Fibroblast of the aortic adventitia (primary cell): ENCODE data around the gene CLMP. TPM values are rescaled to one million over a fixed set of nuclear protein-coding genes. Genes with fewer than 3 reads are reported as not detected.
"Not testable (repeated sequence)": the region's sequence is repeated elsewhere in the genome, so short reads cannot be mapped to it uniquely, and the experiment has no call there.

Experiments used
- DNase-seq: peaks from one replicate; pipeline ENCODE4 v3.0.0-alpha.2; 2010; ENCODE audit warnings: low read depth
- H3K4me3 ChIP-seq: 2 replicates; pipeline ENCODE4 v1.5.1; 2011; ENCODE audit warnings: low read depth, mild to moderate bottlenecking, control low read depth, low read length, moderate library complexity
- total RNA-seq: library from RNA; depleted of rRNA; stranded (reverse); fragments of >200 nt; gene quantifications from 2 replicates; pipeline ENCODE4 v1.2.3, GENCODE V29; 2012; ENCODE audit warnings: low replicate concordance
- TF ChIP-seq, protein P1 (sequence below): IDR thresholded peaks from 2 replicates; pipeline ENCODE4 v1.5.1; 2011; ENCODE audit warnings: mild to moderate bottlenecking, low read length, control low read depth, inconsistent platforms; ENCODE audit not compliant: insufficient read depth

The CLMP gene
- total RNA-seq, 1 donor = 235 TPM

DNA sequence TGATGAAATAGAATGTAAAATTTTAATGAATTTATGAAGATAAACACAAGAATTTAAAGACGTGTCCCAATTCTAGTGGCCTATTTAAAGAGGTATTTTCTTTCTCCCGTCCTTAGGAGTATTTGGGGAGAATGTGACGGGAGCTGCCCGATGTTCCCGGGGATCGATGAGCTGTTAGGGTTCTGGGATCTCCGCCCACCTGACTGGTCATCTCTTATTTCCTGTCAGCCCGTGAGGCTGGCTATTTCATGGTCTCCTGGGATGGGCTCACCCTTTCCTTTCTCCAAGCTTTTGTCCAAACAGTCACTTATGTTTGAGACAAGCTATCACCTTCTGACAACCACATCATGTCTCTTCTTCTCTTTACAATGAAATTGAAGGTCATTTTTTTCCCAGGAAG, 16.9 kb upstream of the CLMP start:
- peak; percentile 15 for DNase-seq
- H3K4me3 ChIP-seq = no peak overlapping the region
- TF ChIP-seq, protein P1, sequence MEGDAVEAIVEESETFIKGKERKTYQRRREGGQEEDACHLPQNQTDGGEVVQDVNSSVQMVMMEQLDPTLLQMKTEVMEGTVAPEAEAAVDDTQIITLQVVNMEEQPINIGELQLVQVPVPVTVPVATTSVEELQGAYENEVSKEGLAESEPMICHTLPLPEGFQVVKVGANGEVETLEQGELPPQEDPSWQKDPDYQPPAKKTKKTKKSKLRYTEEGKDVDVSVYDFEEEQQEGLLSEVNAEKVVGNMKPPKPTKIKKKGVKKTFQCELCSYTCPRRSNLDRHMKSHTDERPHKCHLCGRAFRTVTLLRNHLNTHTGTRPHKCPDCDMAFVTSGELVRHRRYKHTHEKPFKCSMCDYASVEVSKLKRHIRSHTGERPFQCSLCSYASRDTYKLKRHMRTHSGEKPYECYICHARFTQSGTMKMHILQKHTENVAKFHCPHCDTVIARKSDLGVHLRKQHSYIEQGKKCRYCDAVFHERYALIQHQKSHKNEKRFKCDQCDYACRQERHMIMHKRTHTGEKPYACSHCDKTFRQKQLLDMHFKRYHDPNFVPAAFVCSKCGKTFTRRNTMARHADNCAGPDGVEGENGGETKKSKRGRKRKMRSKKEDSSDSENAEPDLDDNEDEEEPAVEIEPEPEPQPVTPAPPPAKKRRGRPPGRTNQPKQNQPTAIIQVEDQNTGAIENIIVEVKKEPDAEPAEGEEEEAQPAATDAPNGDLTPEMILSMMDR = no peak

DNA sequence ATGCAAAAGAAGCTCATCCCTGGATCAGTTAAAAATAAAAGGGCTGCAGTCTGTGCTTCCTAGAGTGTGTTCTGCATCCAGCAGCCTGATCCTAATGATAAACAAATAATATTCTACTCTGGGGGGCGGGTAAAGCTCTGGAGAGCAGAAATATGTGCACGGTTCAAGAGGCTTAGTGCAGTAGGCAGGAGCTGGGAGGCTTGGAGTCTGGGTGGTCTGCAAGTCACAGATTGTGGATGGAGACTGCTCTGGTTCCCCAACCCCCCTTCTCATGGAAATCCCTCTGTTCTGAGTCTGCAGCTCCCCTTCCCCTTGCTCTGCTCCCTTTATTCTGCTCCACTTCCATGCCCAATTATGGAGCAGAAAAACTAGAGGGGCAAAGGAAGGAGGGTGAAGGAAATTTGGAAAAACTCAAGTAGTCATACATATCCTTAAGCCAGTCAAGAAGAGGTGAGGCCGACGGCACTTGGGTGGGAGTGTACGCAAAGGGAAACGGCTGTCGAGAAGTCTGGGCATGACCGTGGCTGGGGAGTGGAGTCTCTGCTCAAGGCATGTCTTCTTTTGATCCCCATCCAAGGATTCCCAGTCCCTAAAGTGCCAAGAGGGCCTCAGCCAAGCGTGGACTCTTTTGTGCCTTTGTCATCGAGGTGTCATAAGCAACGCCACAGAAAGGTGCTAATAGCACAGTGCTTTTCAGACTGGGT, 16.3 kb upstream of the CLMP start:
- H3K4me3 ChIP-seq = no peak overlapping the region
- no peak for DNase-seq
- TF ChIP-seq, protein P1 = no peak

DNA sequence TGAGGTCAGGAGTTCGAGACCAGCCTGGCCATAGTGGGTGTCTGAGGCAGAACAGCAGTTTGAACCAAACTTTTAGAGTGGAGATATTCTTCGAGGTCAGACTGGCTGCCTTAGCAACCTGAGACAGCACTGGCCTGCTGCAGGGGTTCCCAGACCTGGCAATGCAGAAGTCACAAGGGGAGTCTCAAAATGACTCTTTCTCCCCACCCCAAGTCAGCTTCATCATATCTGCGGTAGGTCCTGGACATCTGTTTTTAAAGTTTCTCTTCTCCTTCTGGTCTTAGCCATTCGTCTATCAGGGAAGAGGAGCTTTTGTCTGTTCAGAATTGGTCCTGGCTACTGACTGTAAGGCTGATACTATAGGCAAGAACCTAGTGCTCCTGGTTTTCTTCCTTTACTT, 14.5 kb upstream of the CLMP start:
- H3K4me3 ChIP-seq = no peak overlapping the region
- TF ChIP-seq, protein P1 = no peak
- DNase-seq = no peak

DNA sequence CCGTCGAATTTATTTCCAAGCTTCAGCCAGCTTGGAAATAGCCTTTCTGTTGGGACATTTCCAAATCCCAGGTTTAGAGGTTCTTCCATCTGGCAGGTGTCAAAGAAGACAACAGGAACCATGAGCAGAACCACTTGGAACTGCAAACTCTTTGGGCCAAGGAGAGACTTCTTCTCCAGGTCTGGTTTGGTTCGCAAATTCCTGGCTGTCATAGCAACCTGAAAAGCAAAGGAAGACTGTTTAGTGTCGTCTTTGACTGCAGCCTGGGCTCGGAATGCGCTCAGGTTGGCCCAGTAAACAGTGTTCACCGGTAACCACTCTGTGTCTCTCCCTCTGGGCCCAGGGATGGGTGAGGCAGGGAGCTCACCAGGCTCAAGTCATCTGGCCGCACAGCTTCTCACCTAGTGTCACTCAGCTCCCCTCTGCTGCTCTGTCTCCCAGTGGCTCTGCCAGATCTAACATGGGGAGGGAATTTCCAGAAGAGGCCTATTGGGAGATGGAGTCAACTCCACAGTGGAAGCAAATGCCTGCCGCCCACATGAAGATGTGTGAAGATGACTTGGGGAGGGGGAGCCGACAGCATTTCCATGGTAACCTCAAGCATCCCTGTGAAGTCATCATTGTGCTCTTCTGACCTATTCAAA, 11.9 kb upstream of the CLMP start:
- no peak overlapping the region for H3K4me3 ChIP-seq
- TF ChIP-seq, protein P1 = no peak
- no peak for DNase-seq

DNA sequence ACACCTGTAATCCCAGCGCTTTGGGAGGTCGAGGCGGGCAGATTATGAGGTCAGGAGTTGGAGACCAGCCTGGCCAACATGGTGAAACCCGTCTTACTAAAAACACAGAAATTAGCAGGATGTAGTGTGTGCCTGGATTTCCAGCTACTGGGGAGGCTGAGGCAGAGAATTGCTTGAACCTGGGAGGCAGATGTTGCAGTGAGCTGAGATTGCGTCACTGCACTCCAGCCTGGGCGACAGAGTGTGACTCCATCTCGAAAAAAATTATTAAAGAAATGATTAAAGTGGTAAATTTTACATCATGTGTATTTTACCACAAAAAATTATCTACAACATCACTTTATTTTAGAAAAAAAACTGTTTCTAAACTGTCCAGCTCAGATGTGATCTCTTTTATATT, 11.0 kb upstream of the CLMP start:
- DNase-seq = not testable (repeated sequence)

DNA sequence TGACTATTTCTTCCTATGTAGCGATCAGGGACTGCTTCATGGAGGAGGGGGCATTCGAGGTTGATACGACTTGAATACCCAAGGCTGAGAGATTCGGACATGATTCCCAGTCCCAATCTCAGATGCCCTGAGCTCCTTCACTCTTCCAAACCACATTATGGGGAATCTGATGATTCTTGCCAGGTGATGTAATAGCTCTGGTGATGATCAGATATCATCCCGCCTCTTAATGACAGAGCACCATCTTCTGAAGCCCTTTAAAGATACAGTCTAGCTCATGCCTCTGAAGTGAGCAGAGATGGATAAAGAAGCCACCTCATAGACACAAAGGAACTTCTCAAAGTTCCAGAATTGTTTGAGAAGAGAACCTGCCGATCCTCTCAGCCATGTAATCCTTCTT, 8.9 kb upstream of the CLMP start:
- TF ChIP-seq, protein P1 = no peak

More for the DNA sequence above, 11.0 kb upstream of the CLMP start:
- H3K4me3 ChIP-seq = not testable (repeated sequence)

DNA sequence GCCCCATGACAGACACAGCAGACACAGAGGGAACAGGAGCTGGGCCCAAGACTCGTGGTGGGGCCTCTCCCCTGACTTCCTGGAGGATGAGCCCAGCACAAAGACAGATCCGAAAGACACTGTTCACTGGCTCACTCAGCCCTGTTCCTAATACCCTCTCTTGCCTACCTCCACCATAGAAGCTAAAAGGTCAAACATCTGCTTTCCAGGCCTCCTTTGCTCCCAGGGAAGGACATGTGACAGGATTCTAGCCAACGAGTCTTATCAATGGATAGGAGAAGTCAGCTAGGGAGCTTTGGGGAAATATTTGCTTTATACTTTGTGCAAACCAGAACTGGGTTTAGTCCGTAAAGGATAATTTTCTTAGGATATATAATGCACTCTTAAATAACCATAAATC, 8.4 kb upstream of the CLMP start:
- DNase-seq = no peak
- H3K4me3 ChIP-seq = no peak overlapping the region
- TF ChIP-seq, protein P1 = no peak

More for the DNA sequence above, 8.9 kb upstream of the CLMP start:
- no peak overlapping the region for H3K4me3 ChIP-seq
- no peak for DNase-seq
